COLO829 (cell line): ENCODE data around the gene MAGEB1.

Experiments
- DNase-seq: peaks from one replicate; pipeline ENCODE4 v3.0.0; 2012; ENCODE audit warnings: low spot score

The MAGEB1 gene

GRCh38 chrX:30296408-30297254, 49.7 kb downstream of the MAGEB1 start:
- DNase-seq = no peak

- no peak for DNase-seq
These were observed 54.3 kb downstream of the MAGEB1 start for GRCh38 chrX:30301208-30301607.
